Measurements from ENCODE around the gene COPS6.

DNA sequence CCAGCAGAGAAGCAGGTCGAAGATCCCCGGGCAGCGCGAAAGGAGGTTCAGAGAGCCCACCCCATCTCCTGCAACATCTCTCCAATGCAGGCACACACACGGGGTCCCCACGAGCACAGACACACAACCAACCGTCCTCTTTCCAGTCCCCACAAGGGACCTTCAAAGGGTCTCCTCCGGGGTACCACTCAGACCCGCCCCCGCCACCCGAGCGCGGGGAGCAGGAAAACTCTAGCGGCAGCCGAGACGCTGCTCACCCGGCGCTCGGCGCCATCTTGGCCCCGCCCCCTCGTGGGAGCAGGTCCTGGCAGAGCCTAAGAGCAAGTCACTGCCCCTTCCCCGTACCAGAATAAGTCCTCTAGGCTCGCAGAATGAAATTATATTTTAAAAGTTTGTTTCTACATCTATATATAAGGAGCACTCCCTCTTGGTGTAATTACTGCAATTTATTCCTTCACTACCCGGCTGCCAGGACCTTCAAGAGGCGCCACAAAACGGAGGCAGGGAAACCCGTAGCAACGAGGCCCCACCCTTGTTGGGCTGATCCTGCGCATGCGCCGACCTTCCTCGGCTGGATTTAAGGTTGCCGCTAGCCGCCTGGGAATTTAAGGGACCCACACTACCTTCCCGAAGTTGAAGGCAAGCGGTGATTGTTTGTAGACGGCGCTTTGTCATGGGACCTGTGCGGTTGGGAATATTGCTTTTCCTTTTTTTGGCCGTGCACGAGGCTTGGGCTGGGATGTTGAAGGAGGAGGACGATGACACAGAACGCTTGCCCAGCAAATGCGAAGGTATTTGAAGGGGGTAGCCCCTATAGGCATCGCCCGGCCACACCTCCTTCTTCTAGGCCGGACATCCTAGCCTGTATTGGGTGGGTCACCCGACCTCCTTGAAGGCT is 30.6 kb downstream of the COPS6 start, which contains the start of the genes CNPY4 and TAF6:
- TF ChIP-seq, protein P1, sequence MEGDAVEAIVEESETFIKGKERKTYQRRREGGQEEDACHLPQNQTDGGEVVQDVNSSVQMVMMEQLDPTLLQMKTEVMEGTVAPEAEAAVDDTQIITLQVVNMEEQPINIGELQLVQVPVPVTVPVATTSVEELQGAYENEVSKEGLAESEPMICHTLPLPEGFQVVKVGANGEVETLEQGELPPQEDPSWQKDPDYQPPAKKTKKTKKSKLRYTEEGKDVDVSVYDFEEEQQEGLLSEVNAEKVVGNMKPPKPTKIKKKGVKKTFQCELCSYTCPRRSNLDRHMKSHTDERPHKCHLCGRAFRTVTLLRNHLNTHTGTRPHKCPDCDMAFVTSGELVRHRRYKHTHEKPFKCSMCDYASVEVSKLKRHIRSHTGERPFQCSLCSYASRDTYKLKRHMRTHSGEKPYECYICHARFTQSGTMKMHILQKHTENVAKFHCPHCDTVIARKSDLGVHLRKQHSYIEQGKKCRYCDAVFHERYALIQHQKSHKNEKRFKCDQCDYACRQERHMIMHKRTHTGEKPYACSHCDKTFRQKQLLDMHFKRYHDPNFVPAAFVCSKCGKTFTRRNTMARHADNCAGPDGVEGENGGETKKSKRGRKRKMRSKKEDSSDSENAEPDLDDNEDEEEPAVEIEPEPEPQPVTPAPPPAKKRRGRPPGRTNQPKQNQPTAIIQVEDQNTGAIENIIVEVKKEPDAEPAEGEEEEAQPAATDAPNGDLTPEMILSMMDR (IDR thresholded peaks at IDR 0.05; ENCODE audit: low read length) = no peak
- TF ChIP-seq EZH2 (optimal IDR thresholded peaks at IDR 0.05; ENCODE audit: low read depth, low read length) (no peak), EZH2phosphoT487 (IDR thresholded peaks at IDR 0.05; ENCODE audit: low read length) (no peak)

Data from MM.1S (cell line).